Raji (cell line): ENCODE results near the gene SDF4.

ENCODE experiments used
- POLR2A ChIP-seq: IDR thresholded peaks from 2 replicates; pipeline ENCODE4 v1.6.1; 2011; ENCODE audit warnings: low read depth, low read length, control low read depth; ENCODE audit not compliant: insufficient read depth

The SDF4 gene, protein sequence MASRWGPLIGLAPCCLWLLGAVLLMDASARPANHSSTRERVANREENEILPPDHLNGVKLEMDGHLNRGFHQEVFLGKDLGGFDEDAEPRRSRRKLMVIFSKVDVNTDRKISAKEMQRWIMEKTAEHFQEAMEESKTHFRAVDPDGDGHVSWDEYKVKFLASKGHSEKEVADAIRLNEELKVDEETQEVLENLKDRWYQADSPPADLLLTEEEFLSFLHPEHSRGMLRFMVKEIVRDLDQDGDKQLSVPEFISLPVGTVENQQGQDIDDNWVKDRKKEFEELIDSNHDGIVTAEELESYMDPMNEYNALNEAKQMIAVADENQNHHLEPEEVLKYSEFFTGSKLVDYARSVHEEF

DNA sequence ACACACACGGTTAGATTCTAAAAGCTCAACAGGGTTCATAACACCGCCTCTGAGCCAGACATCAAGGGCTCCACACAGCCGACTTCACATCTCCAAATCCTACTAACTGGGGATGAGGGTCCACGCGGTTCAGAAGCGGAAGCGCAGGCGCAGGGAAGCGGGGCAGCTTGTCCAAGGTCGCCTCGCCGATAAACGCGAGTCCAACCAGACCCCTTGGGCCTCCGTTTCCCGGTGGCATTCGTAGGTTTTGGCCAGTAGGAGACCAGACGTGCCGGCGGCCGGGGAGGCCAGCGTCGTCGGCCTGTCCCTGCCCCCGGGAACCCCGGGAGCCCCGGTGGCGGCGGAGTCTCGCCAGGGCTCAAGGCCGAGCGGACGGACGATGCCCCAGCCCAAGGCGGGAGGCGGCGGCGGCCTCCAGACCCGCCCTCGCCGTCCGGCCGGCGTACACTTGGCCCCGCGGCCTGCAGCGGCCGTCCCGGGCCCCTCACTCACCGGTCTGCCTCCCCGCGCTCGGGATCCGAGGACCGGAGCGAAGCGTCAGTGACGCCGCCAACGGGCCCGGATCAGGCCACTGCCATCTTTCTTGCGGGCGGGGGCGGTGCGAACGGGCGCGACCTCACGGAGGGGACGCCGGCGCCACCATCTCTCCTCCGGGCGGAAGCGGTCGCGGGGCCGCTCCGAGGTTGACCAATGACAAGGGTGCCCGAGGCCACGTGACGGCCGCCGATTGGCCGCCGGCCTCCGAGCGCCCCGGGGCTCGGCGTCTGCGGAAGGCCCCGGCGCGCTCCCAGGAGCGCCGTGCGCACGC is at the start of gene SDF4:
SDF4 (minus strand) TSS at position 602 of the 808 bp plus-strand sequence. CDS start 3,229 bp downstream, outside the sequence.
- peak; percentile 83 for TF ChIP-seq POLR2A

DNA sequence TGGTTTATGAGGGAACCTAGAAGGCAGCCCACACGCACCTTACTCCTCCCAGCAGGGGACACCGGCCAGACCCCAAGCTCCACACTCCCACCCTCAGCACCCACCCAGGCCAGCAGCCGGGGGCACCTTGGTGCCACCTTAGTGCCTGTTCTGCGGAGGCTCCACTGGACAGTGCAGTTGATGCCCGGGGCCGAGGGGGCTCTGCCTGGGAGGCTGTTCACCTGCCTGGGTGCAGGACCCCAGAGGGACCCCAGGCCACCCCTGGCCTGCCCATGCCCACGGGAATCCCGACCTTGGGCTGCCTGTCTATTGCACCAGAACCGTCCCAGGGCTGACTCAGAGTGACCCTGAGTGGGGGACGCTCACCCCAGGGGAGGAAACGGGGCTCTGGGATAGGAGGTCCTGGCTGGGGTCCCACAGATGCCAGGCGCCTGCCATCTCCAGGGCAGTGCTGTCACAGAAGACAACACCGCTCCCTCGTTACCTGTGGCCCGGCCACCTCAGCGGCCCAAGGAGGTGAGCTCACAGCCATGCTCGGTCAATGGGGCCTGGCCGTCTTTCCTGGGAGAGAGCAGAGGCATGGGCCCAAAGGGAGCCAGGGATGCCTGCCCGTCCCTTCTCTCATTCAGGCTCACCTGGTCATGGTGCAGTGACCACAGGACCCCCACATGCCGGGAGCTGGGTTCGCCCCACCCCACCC is 49.1 kb upstream of the SDF4 start:
- no peak for TF ChIP-seq POLR2A

DNA sequence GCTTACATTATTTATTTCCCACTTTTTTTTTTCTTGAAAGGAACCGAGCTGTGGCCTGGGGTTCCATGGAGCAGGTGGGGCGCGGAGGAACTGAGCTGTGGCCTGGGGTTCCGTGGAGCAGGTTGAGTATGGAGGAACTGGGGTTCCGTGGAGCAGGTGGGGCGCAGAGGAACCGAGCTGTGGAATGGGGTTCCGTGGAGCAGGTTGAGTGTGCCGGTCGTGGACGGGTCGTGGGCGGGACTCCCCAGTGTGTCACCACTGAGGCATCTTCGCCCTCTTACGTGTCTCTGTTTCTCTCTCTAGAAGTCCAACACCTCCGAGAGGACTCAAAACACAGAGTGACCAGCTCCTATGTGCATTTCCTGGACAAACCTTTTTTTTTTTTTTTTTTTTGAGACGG is 47.2 kb upstream of the SDF4 start:
- TF ChIP-seq POLR2A, result no peak

DNA sequence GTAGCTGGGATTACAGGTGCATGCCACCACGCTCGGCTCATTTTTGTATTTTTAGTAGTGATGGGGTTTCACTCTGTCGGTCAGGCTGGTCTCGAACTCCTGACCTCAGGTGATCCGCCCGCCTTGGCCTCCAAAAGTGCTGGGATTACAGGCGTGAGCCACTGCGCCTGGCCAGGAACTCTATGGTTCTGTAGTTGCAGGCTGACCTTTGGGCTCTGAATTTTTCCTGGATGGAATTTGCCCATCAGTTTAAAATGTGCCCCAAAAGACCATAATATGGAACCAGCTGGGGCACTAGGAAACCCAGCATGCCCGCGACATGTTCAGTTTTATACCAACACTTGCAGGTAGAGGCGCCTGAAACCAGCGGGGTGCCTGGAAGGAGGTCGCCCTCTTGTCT is 46.8 kb upstream of the SDF4 start:
- TF ChIP-seq POLR2A, result no peak

DNA sequence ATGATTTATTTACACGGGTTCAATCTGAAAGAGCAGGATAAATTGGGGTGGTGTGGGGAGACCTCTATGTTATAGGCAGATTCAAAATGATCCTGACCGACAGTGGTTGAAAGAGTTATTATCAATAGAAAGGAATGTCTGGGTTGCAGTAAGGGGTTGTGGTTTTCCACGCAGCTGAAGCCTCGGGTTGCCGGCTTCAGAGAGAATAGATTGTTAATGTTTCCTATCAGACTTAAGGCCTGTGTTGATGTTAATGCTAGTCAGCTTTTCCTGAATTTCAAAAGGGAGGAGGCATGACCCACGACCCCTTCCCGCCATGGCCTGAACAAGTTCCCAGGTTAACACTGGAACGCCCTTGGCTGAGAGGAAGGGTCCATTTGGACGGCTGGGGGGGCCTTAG is 44.0 kb upstream of the SDF4 start:
- no peak for TF ChIP-seq POLR2A

DNA sequence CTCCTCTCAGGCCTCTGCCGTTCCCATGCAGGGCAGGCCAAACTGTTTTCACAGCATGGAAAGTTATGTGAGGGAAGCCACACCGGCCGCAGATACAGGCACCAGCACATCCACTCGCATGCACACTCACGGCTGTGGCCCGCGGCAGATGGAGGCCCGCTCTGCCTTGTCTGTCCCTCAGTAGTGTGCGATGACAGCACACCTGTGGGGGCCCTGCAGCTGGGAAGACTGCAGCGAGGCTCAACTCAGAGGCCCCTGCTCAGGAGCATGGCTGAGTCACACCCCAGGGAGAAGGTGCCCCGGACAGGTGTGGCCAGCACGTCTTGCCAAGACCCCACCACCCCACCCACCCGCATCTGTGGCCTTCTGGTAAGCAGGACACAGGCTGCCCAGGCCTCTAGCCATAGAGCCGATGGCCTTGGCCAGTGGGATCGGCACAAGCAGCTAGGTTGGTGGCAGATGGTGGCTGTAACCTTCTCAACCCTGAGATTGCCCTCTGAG is 43.2 kb upstream of the SDF4 start:
- TF ChIP-seq POLR2A, result no peak

DNA sequence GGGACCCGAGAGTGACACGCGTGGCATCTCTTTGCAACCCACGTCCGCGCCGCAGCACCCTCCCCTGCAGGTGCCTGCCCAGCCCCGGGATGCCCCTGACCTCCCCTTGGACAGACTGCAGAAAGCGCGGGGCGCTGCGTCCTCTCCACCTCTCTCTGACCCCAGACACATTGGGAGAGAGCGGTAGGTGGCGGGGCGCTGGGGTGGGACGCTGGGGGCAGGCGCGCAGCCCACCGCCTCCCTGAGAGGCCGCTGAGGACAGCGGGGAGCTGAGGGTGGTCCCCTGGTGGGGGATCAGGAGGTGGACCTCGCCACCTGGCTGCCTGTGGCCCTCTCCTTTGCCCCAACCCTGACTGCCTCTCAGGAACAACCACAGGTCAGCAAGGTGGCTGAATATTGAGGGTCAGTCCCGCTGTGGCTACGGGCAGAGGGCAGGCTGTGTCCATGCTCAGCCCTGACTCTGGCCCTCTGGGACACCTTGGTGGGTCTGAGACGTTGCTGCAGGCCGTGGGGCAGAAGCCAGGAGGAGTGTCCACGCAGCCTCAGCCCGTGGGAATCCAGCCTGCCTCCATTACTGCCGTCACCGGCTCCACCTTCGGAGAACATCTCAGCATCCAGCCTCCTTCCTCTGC is 42.6 kb upstream of the SDF4 start:
- TF ChIP-seq POLR2A, result no peak

DNA sequence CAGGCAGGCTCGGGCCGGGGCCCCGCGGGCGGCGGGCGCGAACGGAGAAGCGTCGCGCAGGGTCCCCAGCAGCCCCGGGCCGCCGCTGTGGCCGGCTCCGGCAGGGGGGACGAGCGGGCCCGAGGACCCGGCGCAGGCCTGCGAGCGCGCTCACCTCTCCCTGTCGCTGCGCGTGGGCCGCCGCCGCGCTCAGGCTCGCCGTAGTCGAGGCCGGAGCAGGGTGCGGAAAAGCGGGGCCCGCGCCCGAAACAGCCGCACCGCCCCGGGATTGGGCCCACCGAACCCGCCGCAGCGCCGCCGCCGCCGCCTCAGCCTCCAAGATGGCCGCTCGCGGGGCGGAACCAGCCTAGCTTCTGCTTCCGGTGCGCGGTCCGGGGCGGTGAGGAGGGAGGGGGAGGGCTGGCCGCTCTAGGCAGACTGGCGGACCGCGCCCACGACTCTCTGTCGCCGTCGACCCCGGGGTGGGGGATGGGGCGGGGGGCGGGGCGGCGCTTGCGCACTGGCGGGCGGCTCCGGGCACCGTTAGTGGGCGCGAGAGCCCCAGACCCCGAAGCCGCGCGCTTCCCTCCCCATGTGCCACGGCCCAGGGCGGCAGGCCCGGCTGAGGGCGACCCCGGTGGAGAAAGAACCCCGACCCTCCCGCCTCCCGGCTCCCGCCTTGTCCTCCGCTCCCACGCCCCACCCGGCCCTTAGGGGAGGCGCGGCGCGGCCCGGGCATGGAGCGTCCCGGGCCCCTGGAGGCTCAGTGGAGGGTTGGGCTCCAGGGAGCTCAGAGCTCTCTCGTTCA is 41.9 kb upstream of the SDF4 start, which contains the start of gene UBE2J2:
UBE2J2 (minus strand) TSS at position 343 of the 787 bp plus-strand sequence. CDS start 5,862 bp downstream, outside the sequence.
- peak; percentile 95 for TF ChIP-seq POLR2A

DNA sequence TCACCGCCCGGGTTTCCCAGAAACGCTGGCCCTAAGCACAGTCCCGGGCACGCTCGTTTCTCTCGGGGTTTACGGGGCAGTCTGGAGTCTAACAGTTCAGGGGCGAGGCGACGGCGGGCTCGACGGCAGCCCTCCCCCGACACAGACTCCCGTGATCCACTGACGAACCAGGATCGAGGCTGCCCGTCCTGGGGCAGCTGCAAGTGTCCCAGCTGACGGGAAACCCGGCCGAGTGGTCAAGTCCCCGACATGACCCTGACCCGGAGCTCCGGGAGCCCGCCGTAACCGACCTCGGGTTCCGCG is 41.4 kb upstream of the SDF4 start:
- no peak for TF ChIP-seq POLR2A

DNA sequence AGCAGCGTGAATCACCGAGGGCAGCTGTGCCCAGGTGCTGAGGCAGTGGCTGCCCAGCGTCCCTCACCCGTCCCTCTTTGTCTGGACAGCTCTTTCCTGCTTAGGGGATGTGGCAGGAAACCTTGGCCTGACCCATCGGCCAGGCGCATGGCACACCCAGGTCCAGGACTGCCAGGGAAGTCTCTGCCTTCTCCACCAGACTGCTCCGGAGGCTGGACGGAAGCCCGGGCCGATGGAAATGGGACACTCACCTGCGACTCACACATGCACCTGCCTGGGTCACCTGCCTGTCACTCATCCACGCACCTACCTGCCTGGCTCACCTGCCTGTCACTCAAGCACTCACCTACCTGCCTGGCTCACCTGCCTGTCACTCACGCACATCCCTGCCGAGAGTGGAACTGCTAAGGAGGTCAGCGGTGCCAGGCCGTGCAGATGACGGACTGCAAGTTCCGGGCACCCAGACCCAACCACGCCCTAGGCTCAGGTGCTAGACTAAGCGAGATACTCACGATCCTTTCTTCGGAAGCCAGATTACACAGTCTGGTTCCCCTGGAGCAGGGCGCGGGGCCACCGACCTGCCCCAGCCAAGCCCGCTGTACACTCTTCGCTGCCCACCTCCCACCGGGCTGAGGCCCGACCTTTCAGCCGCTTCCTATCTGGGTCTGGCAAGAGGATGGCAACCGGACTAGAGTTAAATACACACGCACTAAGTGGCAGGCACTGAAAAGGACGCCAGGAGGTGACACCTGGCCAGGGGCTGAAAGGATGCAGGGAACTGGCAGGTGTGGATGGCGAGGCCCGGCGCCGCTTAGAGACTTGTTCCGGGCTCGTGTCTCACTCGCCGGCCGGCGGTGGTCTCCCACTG is 40.8 kb upstream of the SDF4 start:
- peak; percentile 36; the same call in 1 of the 2 replicates for TF ChIP-seq POLR2A

DNA sequence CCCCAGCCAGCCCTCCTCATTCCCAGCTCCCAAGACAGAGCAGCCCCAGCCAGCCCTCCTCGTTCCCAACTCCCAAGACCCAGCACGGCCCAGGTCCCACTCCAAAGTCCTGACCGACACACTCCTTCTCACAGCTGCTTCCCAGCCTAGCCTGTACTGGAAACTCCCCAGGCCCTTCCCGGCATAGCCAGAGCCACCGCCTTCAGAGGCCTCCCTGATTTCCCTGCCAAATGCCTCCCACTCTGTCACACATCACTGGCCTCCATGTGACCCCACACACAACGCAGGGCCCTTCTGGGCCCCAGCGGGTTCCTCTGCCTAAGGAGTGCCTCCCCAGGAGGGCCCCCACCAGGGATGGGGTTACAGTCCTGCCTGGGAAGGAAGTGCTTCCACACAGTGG is 39.0 kb upstream of the SDF4 start:
- TF ChIP-seq POLR2A, result no peak

DNA sequence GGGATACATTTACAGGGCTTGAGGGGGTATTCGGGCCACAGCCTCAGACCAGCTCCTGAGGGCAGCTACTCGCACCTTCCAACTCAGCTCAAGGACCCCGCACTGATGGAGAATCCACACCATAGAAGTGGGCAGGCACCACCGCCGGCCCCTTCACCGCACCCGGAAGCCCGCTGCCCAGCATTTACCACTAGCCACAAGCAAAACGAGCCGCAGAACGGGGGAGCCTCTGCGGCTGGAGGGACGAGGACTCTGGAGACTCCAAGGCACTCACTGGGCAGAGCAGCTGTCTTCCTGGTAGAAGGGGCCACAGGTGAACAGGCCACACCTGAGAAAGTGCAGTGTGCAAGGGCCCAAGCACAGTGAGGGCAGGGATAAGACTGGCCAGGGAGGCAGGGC is 36.5 kb upstream of the SDF4 start:
- TF ChIP-seq POLR2A, result no peak

DNA sequence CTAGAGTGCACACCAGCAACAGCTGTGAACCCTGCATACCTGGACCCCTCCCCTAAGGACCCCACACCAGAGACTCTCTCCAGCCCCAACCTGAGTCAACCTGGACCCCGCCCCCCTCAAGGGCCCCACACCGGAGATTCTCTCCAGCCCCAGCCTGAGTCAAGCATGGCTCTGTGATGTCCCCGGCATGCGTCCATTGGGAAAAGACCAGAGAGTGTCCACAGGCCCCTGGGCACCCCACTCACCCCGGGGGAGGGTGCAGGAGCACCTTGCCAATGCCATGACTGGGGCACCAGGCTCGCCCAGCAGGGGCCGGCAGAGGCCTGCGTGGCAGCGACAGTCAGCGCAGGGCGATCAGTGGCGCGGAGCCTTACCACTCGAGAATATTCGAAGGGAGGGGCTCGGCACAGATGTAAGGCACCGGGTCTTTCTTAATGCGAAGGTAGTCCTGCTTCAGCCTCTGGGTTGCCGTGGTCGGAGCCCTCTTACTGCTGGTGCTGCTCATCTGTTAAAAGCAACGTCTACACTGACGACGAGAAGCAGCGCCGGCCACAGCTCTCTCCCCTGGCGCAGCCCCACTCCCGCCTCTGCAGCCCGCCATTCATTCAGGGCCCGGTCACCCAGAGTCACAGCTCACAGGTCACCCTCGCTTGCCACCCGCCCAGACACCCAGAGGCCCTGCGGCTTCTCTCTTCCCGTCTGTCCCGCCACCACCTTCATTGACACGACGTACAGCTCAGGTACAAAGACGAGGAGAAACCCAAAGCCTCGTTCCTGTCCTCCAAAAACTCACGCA is 35.9 kb upstream of the SDF4 start:
- no peak for TF ChIP-seq POLR2A

DNA sequence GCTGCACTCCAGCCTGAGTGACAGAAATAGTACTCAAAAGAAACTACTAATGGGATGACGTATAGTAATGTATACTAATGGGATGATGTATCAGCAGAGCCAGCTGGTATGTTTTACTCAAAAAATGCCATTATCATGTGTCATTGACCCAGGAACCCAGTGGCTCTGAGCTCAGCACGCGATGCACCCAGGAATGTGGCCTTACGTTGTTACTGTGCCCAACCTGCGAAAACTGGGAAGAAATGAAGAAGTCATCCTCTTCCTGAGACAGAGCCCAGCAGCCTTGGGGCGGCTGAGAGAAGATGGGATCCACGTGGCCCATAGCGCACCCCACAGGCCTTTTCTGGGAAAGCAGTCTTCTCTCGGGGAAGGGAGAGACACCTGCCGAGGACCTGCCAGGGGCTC is 33.1 kb upstream of the SDF4 start:
- TF ChIP-seq POLR2A, result no peak
